COLO668 (cell line): ENCODE measurements around the gene CIB1.

ENCODE experiments used
- DNase-seq: peaks from one replicate; lab custom pipeline; 2025; ENCODE audit not compliant: unreplicated experiment; lab: John Stamatoyannopoulos, UW

The CIB1 gene

DNA sequence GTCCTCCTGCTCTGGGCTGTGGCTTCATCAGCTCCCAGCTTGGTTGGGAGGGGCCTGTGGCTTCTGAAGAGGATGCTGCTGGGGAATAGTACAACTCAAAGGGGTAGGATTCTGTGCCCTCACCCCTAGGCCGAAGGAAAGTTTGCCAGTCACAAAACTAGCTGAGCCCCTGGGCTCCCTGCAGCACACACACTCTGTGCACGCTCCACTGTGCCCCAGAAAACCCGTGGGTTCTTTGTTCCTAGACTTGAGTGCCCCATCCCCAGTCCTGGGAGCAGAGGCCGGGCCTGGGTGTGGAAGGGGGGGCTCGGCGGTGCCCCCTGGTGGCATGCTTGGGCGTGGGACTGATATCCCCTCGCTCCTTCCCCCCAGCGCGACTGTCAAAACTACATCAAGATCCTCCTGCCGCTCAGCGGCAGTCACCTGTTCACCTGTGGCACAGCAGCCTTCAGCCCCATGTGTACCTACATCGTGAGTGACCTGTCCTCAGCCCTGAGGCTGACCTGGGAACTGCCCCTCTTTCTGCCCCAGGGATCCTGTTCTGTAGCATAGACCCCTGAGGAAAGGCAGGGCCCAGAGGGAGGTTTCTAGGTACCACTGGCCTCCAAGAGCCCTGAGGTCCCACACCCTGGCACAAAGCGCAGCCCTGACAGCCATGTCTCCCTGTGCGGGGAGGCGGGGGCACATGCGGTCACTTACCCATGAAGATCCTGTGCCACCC lies 14.2 kb downstream of the CIB1 start:
- peak; percentile 47 for DNase-seq

- no peak for DNase-seq
Observed at GRCh38 chr15:90217671-90218394, 15.9 kb downstream of the CIB1 start.

DNA sequence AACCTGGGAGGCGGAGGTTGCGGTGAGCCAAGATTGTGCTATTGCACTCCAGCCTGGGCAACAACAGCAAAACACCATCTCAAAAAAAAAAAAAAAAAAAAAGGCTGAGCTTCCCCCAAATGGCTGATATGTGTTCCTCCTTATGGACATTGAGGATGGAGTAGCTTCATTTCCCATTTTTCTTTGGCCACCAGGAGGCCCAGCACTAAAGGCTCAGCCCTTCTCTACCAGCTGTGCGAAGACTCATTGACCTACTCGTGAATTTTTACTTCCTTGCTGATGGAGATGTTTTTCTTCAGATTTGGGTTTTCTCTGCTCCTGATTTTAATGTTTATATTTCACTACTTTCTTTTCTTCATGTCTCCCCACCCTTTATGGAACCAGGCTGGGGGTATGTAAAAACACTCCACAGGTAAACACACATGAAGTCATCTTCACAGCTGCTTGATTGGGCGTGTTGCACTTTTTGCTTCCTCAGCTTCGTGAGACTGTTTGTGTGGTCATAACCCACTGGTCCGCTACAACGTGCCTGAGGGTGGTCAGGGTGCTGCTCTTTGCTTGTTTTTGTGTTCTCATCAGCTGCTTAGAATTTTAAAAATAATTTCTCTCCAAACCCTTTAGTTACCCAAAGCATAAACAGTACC lies 19.1 kb downstream of the CIB1 start:
- DNase-seq = no peak

- DNase-seq = no peak
Observed at GRCh38 chr15:90213818-90214204, 19.9 kb downstream of the CIB1 start.

- DNase-seq = no peak
Observed at GRCh38 chr15:90213122-90213817, 20.5 kb downstream of the CIB1 start.

DNA sequence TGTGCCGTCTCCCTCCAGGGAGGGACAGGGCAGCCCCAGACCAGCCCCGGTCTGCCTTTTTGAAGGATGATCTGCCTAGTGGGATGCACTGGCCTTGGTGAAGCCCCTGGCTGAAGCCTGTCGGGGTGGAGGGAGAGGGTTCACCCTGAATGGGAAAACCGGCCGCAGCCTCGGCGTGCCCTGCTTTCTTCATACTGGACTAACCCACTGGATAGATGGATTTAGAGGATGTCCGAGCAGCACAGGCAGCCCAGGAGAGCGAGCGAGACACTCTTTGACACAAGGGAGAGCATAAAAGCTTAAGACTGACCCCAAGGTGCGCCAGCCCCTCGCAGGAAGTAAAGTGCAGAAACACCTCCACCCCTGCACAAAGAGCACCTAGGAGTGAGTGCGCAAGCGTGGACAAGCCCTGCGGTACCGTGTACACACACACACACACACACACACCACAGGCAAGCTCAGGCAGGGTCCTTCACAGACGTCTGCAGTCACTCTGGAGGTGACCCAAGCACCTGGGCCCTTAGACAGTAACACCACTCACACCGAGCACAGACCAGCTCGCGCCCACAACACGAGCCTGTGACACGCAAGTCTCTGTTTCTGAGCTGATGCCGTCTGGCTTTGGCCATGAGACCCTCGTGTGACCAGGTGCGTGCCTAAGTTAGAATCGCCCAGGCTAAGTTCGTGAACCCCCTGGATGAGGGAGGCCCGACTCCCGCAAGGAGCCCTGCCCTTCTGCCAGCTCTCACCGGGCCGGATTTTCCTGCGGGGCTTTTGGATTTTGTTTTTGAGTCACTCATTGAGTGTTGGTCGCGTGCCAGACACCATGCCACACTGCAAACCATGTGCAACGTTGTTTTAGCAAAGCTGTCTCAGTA lies 21.3 kb downstream of the CIB1 start:
- DNase-seq = no peak

GRCh38 chr15:90211440-90212143 lies 22.1 kb downstream of the CIB1 start:
- no peak for DNase-seq

DNA sequence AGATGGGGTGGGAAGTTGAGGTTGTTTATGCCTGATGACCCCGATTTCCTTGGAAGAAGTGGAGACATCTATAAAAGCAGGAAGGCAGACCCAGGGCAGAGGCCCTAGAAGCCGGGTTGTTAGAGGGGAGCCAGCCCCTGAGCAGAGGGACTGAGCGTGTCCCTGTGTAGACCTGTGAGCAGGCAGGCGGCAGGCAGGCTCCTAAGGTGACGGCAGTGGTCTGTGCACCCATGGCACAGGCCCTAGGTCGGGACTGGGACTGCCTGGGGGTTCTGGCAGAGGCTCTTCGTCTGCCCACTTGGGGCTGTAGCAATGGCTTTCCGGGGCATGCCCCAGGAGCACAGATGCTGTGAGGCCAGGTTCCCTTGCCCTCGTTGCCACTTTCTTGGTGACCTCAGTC lies 22.7 kb downstream of the CIB1 start:
- DNase-seq = no peak

DNA sequence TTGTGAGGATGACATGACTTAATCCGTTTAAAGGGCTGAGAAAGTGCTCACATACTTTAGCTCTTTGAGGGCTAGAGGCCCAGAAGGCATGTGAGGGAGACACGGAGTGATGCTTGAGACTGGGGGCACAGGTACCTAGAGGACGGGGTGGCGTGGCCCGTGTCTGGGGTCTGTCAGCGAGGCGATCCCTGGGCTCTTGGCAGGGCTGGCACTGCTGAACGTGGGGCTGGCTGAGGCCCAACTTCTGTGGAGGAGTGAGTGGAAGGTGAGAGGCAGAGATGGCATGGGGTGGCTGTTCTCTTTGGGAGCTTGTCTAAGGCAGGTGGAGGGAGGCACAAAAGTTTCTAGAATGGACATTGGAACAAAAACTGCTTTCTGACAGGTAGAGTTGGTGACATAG lies 23.1 kb downstream of the CIB1 start:
- no peak for DNase-seq

DNA sequence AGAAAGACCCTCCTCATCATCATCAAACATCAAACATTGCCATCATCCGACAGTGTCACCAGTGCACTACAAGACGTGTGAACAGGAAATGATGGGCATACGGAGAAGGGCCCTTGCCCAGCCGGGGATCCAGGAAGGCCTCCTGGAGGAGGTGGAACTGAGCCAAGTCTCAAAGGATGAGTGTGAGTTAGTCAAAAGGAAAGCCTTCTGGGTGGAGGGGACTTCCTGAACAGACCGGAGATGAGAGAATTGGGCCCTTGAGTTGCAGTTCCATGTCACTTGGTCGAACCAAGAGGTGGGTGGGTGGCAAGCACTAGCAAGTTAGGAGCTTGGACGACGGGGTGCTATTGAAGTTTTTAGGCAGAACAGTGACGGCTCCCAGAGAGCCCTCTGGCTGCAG lies 24.1 kb downstream of the CIB1 start:
- no peak for DNase-seq

DNA sequence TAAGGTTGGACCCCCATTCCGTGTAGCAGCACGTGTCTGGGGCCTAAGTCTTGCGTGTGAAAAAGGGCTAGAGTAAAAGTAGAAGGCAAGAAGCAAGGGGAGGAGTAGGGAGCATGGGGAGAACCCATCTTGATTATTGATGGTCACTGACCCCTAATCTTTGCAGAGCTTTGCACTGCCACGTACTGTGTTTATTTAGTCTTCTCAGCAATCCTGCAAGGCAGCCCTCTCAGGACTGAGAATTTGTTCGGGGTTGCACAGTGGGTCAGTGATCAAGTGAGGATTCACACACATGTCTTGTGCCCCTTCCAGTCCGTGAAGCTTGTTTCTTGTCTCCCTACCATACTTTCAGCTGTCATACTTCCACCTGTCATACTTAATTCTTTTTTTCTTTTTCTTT lies 25.4 kb downstream of the CIB1 start:
- DNase-seq = no peak

- no peak for DNase-seq
Observed at GRCh38 chr15:90207252-90207651, 26.5 kb downstream of the CIB1 start.

GRCh38 chr15:90205886-90206285 lies 27.9 kb downstream of the CIB1 start:
- no peak for DNase-seq

DNA sequence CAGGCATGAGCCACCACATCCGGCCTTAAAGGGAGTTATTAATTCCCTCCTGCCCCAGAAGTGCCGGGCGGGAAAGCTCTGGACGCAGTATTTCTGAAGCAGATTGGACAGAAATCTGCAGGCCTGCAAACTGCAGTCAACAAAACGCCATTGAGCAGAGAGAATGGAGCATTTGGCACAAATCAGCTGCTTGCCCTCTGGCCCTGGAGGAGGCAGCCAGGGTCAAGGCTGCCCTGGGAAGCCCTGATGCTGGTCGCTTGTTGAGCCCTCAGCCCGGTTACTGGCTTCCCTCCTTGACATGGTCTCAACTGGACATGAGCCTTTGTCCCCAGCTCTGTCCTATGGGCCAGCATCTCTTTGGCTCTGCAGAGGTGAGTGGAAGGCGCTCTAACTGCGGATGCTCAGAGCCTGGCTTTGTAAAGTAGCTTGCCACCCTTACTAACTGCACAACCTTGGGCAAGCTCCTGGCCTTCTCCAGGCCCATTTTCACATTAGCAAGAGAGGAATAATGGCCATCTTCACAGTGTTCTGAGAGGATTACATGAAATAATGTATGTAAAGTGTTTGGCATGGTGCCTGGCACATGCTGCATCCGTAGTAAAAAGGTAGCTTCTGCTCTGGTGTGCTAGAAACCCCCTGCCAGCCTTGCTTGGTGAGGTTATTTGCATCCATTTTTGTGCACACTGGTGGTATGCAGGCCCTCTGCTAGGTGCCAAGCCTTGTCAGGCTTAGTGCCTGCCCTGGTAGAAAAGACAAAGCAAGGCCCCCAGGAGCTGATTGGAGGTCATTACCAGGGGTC lies 28.5 kb downstream of the CIB1 start:
- no peak for DNase-seq

GRCh38 chr15:90203922-90204321 lies 29.8 kb downstream of the CIB1 start:
- peak; percentile 58 for DNase-seq

- DNase-seq = no peak
Observed at GRCh38 chr15:90203473-90203872, 30.3 kb downstream of the CIB1 start.

DNA sequence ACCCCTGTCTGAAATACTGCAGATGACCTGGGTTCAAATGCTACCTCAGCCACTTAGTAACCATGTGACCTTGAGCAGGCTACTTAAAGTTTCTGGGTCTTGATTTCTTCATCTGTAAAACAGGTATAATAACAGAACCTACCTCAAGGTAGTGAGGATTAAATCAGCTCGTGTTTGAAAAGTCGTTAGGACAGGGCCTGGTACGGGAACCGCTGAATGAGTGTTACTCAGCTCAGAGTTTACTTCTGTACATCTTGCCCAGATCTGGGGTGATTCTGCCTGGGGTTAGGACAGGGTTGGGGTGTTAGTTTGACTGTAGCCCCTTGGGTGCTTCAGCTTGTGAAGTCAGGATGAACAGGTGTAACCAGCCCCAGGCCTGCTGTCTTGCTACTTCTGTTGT lies 30.8 kb downstream of the CIB1 start:
- no peak for DNase-seq

DNA sequence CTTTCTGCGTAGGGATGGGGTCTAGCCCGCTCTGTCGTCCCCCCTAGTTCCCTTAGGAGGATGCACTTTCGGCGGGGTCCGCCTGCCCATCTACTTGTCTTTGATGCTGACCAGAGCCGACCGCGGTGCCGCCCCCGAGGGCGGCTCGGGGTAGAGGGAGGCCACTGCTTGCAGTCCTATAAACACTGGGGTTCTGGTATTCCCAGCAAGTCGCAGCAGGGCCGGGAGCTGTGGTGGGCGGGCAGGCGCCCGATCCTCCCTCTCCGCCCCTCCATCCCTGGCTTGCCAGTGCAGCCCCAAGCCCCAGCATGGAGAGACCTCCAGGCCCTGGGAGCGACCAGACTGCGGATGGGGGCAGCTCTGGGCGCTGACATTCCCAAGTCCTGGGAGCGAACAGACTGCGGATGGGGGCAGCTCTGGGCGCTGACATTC lies 31.8 kb downstream of the CIB1 start:
- DNase-seq = no peak
